GM15510 (cell line): ENCODE measurements around the gene TRMT1.
A peak's percentile ranks its signal among the peaks of the same experiment; 100 is the strongest.

Source experiments
- POLR2A ChIP-seq: IDR thresholded peaks from 3 replicates; pipeline ENCODE4 v1.6.1; 2011; ENCODE audit warnings: borderline replicate concordance; ENCODE audit not compliant: insufficient read length; ENCODE audit errors: extremely low read depth

The TRMT1 gene

GRCh38 chr19:13152356-13152973, 35.9 kb upstream of the TRMT1 start:
- TF ChIP-seq POLR2A = no peak

GRCh38 chr19:13151605-13152355, 35.2 kb upstream of the TRMT1 start:
- peak; percentile 56 for TF ChIP-seq POLR2A

GRCh38 chr19:13150931-13151604, 34.5 kb upstream of the TRMT1 start:
- TF ChIP-seq POLR2A = no peak

GRCh38 chr19:13150187-13150930, 33.8 kb upstream of the TRMT1 start, which contains the start of the genes IER2 and STX10:
TSS of gene IER2 (plus strand) at chr19:13150411. CDS start at chr19:13153187, 2,776 bp downstream.
TSS of gene STX10 (minus strand) at chr19:13150375. CDS start at chr19:13150173, 202 bp downstream.
- peak; percentile 44 for TF ChIP-seq POLR2A

- TF ChIP-seq POLR2A = no peak
Measured at GRCh38 chr19:13149628-13150186, 33.2 kb upstream of the TRMT1 start.

GRCh38 chr19:13146763-13147563, 30.4 kb upstream of the TRMT1 start:
- no peak for TF ChIP-seq POLR2A

GRCh38 chr19:13139633-13140311, 23.2 kb upstream of the TRMT1 start:
- no peak for TF ChIP-seq POLR2A

GRCh38 chr19:13138916-13139198, 22.3 kb upstream of the TRMT1 start:
- TF ChIP-seq POLR2A = no peak

GRCh38 chr19:13138171-13138915, 21.8 kb upstream of the TRMT1 start:
- no peak for TF ChIP-seq POLR2A

GRCh38 chr19:13137290-13137794, 20.8 kb upstream of the TRMT1 start:
- TF ChIP-seq POLR2A = no peak

GRCh38 chr19:13135068-13136062, 18.8 kb upstream of the TRMT1 start:
- TF ChIP-seq POLR2A = no peak
